Measurements from ENCODE around the gene TMUB1.

Gene TMUB1

DNA sequence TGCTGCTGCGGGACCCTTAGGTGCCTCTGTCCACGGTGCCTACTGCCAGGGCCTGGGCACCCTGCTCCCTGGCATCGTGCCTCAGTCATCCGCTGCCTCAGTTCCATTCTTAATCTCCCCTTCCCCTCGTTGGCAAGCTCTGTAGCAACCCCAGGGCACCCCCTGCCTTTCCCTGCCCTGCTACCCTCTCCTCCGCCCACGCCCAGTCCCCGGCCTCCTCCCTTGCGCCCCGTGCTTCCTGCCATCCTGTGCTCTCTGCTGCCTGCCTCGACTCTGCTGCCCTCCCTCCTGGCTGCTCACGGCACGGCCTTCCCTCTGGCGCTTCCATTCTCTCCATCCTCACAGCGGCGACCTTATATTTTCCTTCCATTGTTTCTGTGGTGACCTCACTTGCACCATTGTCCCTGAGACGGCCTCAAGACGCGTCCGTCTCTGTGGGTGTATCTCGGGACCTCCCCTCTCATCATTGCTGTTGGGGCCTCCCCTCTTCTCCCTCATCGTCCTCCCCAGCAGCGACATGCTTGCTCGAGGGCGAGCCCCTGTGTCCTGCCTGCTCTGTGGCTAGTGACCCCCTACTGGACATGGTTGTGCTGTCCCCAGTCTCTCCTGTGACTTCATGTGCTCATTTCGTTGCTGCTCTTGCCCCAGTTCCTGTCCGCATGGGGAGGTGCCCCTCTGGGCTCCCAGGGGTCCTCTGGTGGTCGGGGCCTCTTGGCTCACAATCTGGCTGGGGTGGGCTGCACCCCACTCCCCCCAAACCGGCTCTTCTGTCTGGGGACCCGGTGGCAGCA lies 38.3 kb upstream of the TMUB1 start:
- H3K36me3 ChIP-seq (ENCODE audit: control insufficient read depth, insufficient read depth, low read length): peaks cover 27% of the 10 kb centered on the region
- no peak for DNase-seq
- H3K9me3 ChIP-seq (ENCODE audit: control insufficient read depth, low read length): no peaks in the 10 kb centered on the region

DNA sequence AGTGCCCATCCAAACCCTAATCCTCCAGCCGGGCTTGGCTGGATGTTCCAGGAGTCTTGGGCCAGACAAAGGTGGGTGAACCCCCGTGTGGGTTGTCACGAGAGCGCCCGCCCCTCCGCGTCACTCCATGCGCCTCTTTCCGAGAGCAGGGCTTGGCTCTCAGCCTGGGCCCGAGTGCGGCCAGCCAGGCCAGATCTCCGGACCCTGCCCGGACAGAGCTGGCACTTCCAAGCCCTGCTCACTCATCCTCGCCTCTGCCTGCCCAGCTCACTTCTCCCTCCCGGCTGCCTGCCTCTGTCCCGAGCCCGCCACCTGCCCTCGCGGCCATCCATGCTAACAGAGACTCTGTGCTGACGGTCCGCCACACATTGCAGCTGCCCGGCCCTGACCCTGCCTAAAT lies 37.6 kb upstream of the TMUB1 start:
- Histone ChIP-seq H3K4me1 (ENCODE audit: control insufficient read depth, insufficient read depth, low read length, poor library complexity, severe bottlenecking) (peaks cover 23% of the 10 kb centered on the region), H3K4me3 (ENCODE audit: insufficient read depth, low read depth, low read length, poor library complexity, severe bottlenecking) (no peak overlapping the region), H3K27me3 (replicated peaks; ENCODE audit: control insufficient read depth, insufficient read depth, low read length, poor library complexity, severe bottlenecking) (no peaks in the 10 kb centered on the region), H3K9me3 (ENCODE audit: control insufficient read depth, low read length) (no peaks in the 10 kb centered on the region), H3K27ac (ENCODE audit: insufficient read depth, low read length, poor library complexity, severe bottlenecking) (no peak overlapping the region), H3K36me3 (ENCODE audit: control insufficient read depth, insufficient read depth, low read length) (peaks cover 27% of the 10 kb centered on the region)
- DNase-seq: no peak

More for the DNA sequence above, 38.3 kb upstream of the TMUB1 start:
- no peak overlapping the region for H3K4me3 ChIP-seq (ENCODE audit: insufficient read depth, low read depth, low read length, poor library complexity, severe bottlenecking)
- no peaks in the 10 kb centered on the region for H3K27me3 ChIP-seq (replicated peaks; ENCODE audit: control insufficient read depth, insufficient read depth, low read length, poor library complexity, severe bottlenecking)
- peaks cover 16% of the 10 kb centered on the region for H3K4me1 ChIP-seq (ENCODE audit: control insufficient read depth, insufficient read depth, low read length, poor library complexity, severe bottlenecking)
- H3K27ac ChIP-seq (ENCODE audit: insufficient read depth, low read length, poor library complexity, severe bottlenecking): no peak overlapping the region

DNA sequence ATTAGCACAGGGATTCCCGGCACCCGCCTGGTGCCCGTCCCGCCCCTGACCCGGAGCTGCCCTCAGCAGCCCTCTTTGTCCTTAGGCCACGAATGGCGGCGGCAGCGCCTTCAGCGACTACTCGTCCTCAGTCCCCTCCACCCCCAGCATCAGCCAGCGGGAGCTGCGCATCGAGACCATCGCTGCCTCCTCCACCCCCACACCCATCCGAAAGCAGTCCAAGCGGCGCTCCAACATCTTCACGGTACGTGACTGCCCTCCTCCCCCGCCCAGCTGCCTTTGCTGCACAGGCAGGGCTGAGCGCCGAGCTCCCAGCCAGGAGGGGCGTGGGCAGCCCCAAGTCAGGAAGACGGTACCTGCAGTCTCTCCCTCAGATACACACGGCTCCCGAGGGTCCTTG lies 36.6 kb upstream of the TMUB1 start:
- DNase-seq: no peak
- no peaks in the 10 kb centered on the region for H3K9me3 ChIP-seq (ENCODE audit: control insufficient read depth, low read length)
- no peaks in the 10 kb centered on the region for H3K27me3 ChIP-seq (replicated peaks; ENCODE audit: control insufficient read depth, insufficient read depth, low read length, poor library complexity, severe bottlenecking)
- H3K36me3 ChIP-seq (ENCODE audit: control insufficient read depth, insufficient read depth, low read length): peaks cover 27% of the 10 kb centered on the region
- H3K4me1 ChIP-seq (ENCODE audit: control insufficient read depth, insufficient read depth, low read length, poor library complexity, severe bottlenecking): peaks cover 27% of the 10 kb centered on the region
- H3K27ac ChIP-seq (ENCODE audit: insufficient read depth, low read length, poor library complexity, severe bottlenecking): no peak overlapping the region
- no peak overlapping the region for H3K4me3 ChIP-seq (ENCODE audit: insufficient read depth, low read depth, low read length, poor library complexity, severe bottlenecking)

DNA sequence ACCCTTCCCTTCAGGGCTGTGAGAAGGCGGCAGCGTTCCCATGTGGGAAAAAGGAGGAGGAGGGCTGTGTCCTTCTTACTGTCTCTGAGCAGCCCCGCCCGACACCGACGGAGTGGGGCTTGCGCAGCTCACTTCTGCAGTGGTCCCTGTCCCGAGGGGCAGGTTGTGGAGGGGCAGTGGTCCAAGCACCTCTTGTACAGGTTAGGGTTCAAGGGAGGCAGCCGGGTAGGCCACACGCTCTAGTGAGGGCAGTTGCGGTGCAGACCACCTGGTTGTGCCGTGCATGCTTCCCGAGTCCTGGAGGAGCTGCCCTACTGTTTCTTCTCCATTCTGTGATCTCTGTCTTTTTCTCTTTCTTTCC lies 35.7 kb upstream of the TMUB1 start:
- Histone ChIP-seq H3K9me3 (ENCODE audit: control insufficient read depth, low read length) (no peaks in the 10 kb centered on the region), H3K4me1 (ENCODE audit: control insufficient read depth, insufficient read depth, low read length, poor library complexity, severe bottlenecking) (peaks cover 30% of the 10 kb centered on the region), H3K27ac (ENCODE audit: insufficient read depth, low read length, poor library complexity, severe bottlenecking) (no peak overlapping the region), H3K4me3 (ENCODE audit: insufficient read depth, low read depth, low read length, poor library complexity, severe bottlenecking) (no peak overlapping the region), H3K27me3 (replicated peaks; ENCODE audit: control insufficient read depth, insufficient read depth, low read length, poor library complexity, severe bottlenecking) (no peaks in the 10 kb centered on the region), H3K36me3 (ENCODE audit: control insufficient read depth, insufficient read depth, low read length) (peaks cover 27% of the 10 kb centered on the region)
- DNase-seq: no peak

DNA sequence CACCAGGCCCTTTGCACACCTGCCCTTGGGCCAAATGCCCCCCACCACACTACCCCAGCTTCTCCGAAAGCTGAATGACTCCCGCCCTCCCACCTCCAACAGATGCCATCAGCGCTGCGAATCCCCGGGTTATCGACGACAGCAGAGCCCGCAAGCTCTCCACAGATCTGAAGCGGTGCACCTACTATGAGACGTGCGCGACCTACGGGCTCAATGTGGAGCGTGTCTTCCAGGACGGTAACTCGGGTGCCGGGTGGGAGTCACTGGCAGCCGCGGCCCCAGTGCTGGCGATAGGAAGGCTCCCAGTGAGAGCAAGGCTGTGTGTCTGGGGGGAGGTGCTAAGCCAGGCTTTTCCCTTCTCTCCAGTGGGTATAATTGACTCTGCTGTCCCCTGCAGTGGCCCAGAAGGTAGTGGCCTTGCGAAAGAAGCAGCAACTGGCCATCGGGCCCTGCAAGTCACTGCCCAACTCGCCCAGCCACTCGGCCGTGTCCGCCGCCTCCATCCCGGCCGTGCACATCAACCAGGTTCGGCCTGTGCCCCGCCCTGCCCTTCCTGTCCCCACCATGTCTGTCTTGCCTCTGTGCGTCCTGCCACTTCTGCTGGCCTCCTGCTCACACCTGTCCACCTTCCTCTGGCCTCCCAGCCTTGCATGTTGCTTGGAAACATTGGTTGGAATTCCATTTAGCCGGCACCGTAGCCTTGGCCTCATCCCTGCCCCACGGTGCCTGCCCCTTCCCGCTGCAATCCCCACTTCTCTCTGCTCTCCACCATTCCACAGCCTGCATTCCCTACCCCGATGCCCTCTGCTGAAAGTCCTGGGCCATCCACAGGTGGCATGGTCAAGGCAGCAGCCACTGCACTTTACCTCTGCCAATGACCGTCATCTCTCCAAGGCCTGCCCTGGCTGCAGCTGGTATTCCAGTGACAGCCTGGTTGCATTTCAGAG lies 35.1 kb upstream of the TMUB1 start:
- H3K4me3 ChIP-seq (ENCODE audit: insufficient read depth, low read depth, low read length, poor library complexity, severe bottlenecking): no peak overlapping the region
- H3K9me3 ChIP-seq (ENCODE audit: control insufficient read depth, low read length): no peaks in the 10 kb centered on the region
- no peak for DNase-seq
- H3K27ac ChIP-seq (ENCODE audit: insufficient read depth, low read length, poor library complexity, severe bottlenecking): peak overlapping the region; percentile 58
- H3K36me3 ChIP-seq (ENCODE audit: control insufficient read depth, insufficient read depth, low read length): peaks cover 27% of the 10 kb centered on the region
- no peaks in the 10 kb centered on the region for H3K27me3 ChIP-seq (replicated peaks; ENCODE audit: control insufficient read depth, insufficient read depth, low read length, poor library complexity, severe bottlenecking)
- H3K4me1 ChIP-seq (ENCODE audit: control insufficient read depth, insufficient read depth, low read length, poor library complexity, severe bottlenecking): peaks cover 30% of the 10 kb centered on the region

DNA sequence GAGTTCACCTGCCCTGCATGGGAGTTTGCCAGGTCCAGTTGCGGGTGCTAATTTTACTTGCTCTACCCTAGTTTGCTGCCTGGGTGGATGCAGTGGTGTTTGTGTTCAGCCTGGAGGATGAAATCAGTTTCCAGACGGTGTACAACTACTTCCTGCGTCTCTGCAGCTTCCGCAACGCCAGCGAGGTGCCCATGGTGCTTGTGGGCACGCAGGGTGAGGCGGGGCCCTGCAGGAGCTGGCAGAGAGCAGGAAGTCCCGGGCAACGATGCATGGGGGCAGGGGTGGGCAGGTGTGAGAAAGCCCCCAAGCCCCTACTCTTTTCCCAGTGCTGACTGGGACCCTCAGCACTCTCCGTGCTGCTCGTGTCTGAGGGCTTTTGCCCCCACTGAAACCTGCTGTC lies 34.3 kb upstream of the TMUB1 start:
- Histone ChIP-seq H3K27me3 (replicated peaks; ENCODE audit: control insufficient read depth, insufficient read depth, low read length, poor library complexity, severe bottlenecking) (no peaks in the 10 kb centered on the region), H3K4me1 (ENCODE audit: control insufficient read depth, insufficient read depth, low read length, poor library complexity, severe bottlenecking) (peaks cover 30% of the 10 kb centered on the region), H3K36me3 (ENCODE audit: control insufficient read depth, insufficient read depth, low read length) (peaks cover 27% of the 10 kb centered on the region), H3K9me3 (ENCODE audit: control insufficient read depth, low read length) (no peaks in the 10 kb centered on the region), H3K4me3 (ENCODE audit: insufficient read depth, low read depth, low read length, poor library complexity, severe bottlenecking) (peak overlapping the region; percentile 29), H3K27ac (ENCODE audit: insufficient read depth, low read length, poor library complexity, severe bottlenecking) (peak overlapping the region; percentile 58)
- DNase-seq: peak in 2 of 3 donors; percentile 31 to 44

DNA sequence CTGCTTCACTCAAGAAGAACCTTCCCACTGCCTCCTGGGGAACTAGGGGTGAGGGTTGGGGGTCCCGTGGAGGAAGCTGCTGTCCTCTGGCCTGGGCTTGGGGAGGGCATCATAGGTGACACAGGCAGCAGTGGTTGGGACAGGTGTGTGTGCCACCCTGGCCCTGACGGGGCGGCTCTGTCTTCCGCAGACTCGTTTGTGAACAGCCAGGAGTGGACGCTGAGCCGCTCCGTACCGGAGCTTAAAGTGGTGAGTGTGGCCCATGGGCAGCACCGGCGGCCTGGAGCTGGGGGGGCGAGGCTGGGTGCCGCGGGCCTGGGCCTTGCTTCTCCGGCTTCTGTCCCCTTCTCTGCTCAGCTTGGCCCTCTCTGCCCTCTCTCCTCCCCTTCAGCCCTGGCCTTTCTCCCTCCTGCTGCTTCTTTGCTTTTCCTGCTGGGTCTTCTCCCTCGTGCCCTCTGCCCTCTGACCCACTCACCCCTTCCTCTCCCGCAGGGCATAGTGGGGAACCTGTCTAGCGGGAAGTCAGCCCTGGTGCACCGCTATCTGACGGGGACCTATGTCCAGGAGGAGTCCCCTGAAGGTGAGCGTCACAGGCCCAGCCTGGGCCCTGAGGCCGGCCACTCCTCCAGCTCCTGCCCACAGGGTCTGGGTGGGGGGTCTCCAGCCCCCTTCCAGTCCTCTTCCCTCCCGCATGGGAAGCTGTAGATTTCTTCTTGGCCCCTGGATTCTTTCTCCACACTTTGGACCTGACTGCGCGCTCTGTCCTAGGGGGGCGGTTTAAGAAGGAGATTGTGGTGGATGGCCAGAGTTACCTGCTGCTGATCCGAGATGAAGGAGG lies 33.5 kb upstream of the TMUB1 start:
- Histone ChIP-seq H3K27me3 (replicated peaks; ENCODE audit: control insufficient read depth, insufficient read depth, low read length, poor library complexity, severe bottlenecking) (no peaks in the 10 kb centered on the region), H3K4me3 (ENCODE audit: insufficient read depth, low read depth, low read length, poor library complexity, severe bottlenecking) (peak overlapping the region; percentile 29), H3K27ac (ENCODE audit: insufficient read depth, low read length, poor library complexity, severe bottlenecking) (peak overlapping the region; percentile 58), H3K9me3 (ENCODE audit: control insufficient read depth, low read length) (no peaks in the 10 kb centered on the region), H3K4me1 (ENCODE audit: control insufficient read depth, insufficient read depth, low read length, poor library complexity, severe bottlenecking) (peaks cover 30% of the 10 kb centered on the region), H3K36me3 (ENCODE audit: control insufficient read depth, insufficient read depth, low read length) (peaks cover 22% of the 10 kb centered on the region)
- DNase-seq: no peak

DNA sequence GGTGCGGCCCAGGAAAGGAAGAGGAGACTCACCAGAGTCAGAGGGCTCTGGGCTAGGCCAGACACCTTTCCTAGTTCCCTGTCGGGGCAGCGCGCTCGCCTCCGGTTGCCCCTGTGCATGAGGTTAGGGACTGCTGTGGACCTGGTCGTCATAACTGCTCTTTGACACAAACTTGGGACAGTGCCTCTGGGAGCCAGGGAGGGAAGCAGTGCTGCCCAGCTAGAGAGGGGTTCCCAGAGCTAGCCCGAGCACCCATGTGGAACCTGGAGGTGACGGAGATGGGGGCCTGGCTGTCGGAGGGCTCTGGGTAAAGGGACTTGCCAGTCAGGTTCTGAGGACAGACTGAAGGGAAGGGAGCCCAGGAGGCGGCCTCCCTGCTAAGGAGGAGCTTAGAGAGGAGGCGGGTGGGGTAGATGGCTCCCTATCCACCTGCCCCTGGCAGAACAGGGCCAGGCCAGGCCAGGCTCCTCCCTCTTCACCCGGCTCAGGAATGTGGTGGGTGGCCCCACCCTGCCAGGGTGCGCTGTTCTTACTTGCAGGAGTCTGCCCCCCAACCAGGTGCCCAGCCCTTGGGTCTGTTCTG lies 32.6 kb upstream of the TMUB1 start:
- Histone ChIP-seq H3K9me3 (ENCODE audit: control insufficient read depth, low read length) (no peaks in the 10 kb centered on the region), H3K27ac (ENCODE audit: insufficient read depth, low read length, poor library complexity, severe bottlenecking) (peak overlapping the region; percentile 33), H3K27me3 (replicated peaks; ENCODE audit: control insufficient read depth, insufficient read depth, low read length, poor library complexity, severe bottlenecking) (no peaks in the 10 kb centered on the region), H3K4me1 (ENCODE audit: control insufficient read depth, insufficient read depth, low read length, poor library complexity, severe bottlenecking) (peaks cover 30% of the 10 kb centered on the region), H3K4me3 (ENCODE audit: insufficient read depth, low read depth, low read length, poor library complexity, severe bottlenecking) (peak overlapping the region; percentile 17), H3K36me3 (ENCODE audit: control insufficient read depth, insufficient read depth, low read length) (peaks cover 16% of the 10 kb centered on the region)
- DNase-seq: no peak

DNA sequence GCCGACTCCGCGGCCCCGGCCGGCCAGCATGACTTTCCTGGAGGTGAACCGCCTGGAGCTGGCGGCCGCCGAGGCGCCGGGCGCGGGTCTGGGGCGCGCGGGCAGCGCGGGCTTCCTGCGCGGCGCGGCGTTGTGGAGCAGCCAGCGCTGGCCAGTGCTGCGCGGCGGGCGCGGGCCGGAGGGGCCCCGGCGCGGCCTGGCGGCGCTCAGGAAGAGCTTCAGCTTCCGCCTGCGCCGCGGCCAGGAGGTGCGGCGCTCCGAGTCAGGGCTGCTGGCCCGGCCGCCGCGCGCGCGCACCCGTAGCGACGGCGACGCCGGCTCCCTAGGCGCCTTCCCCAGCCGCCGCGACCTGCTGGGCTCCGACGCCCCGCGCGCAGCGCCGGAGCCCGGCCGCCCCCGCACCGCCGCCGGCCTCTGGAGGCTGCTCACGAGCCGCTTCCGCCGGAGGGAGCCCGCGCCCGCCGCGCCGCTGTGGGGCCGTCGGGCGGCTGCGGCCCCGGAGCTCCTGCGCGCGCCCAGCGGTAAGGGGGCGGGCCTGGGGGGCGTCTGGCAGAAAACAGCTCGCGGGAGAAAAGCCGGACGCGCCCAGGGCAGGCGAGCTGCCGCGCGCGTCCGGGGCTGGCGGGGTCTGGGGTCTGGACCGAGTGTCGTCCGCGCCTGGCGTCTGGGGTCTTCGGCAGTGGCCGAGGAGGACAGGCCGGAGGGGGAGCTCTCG lies 32.0 kb upstream of the TMUB1 start:
- H3K36me3 ChIP-seq (ENCODE audit: control insufficient read depth, insufficient read depth, low read length): peaks cover 10% of the 10 kb centered on the region
- H3K27me3 ChIP-seq (replicated peaks; ENCODE audit: control insufficient read depth, insufficient read depth, low read length, poor library complexity, severe bottlenecking): no peaks in the 10 kb centered on the region
- H3K4me1 ChIP-seq (ENCODE audit: control insufficient read depth, insufficient read depth, low read length, poor library complexity, severe bottlenecking): peaks cover 30% of the 10 kb centered on the region
- no peak for DNase-seq
- peak overlapping the region; percentile 17 for H3K4me3 ChIP-seq (ENCODE audit: insufficient read depth, low read depth, low read length, poor library complexity, severe bottlenecking)
- no peaks in the 10 kb centered on the region for H3K9me3 ChIP-seq (ENCODE audit: control insufficient read depth, low read length)
- H3K27ac ChIP-seq (ENCODE audit: insufficient read depth, low read length, poor library complexity, severe bottlenecking): no peak overlapping the region

All from effector memory CD4-positive, alpha-beta T cell (primary cell).